BE2C (cell line): ENCODE measurements around the gene NUP210.

Experiments
- DNase-seq: peaks from one replicate; pipeline ENCODE4 v3.0.0-alpha.2; 2020
- H3K27me3 ChIP-seq: fragments of 250-450 bp; sonication (Bioruptor Pico); 2 replicates; pipeline ENCODE4 v1.5.1; 2020; ENCODE audit warnings: mild to moderate bottlenecking
- H3K36me3 ChIP-seq: fragments of 250-450 bp; sonication (Bioruptor Pico); 2 replicates; pipeline ENCODE4 v1.5.1; 2020; ENCODE audit warnings: mild to moderate bottlenecking
- H3K4me1 ChIP-seq: fragments of 250-450 bp; sonication (Bioruptor Pico); 2 replicates; pipeline ENCODE4 v1.5.1; 2020
- H3K4me3 ChIP-seq: 2 replicates; pipeline ENCODE4 v1.5.1; 2011; ENCODE audit warnings: low read depth, low read length
- H3K9me3 ChIP-seq: fragments of 250-450 bp; sonication (Bioruptor Pico); 2 replicates; pipeline ENCODE4 v1.5.1; 2020
- TF ChIP-seq, protein P1 (sequence below): IDR thresholded peaks from 2 replicates; pipeline ENCODE4 v1.5.1; 2012; ENCODE audit warnings: mild to moderate bottlenecking, low read depth, low read length

The NUP210 gene

DNA sequence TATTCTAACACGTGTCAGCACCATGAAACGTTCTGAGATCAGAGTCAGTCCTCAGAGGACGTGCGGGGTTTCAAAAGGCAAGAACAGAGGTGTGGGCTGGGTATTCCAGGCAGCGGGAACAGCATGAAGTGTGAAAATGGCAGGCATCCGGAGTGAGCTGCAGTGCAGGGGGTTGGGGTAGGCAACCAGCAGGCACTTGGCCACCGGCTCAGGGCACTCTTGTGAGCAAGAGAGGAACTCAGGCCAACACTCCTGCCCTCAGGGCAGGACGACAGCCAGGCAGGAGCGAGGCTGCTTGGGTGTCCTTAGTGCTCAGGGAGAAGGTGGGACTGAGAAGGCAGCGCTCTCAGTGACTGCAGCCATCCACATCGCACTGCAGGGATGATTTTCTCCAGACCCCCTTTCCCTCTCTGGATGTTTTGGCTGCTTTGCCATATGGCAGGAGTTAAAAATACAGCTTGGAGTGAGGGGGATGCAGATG is 151.1 kb downstream of the NUP210 start:
- H3K9me3 ChIP-seq, result no peaks in the 10 kb centered on the region
- H3K4me1 ChIP-seq, result no peaks in the 10 kb centered on the region
- peak; percentile 26 for DNase-seq
- TF ChIP-seq, protein P1, sequence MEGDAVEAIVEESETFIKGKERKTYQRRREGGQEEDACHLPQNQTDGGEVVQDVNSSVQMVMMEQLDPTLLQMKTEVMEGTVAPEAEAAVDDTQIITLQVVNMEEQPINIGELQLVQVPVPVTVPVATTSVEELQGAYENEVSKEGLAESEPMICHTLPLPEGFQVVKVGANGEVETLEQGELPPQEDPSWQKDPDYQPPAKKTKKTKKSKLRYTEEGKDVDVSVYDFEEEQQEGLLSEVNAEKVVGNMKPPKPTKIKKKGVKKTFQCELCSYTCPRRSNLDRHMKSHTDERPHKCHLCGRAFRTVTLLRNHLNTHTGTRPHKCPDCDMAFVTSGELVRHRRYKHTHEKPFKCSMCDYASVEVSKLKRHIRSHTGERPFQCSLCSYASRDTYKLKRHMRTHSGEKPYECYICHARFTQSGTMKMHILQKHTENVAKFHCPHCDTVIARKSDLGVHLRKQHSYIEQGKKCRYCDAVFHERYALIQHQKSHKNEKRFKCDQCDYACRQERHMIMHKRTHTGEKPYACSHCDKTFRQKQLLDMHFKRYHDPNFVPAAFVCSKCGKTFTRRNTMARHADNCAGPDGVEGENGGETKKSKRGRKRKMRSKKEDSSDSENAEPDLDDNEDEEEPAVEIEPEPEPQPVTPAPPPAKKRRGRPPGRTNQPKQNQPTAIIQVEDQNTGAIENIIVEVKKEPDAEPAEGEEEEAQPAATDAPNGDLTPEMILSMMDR, result no peak
- H3K27me3 ChIP-seq, result no peaks in the 10 kb centered on the region
- H3K36me3 ChIP-seq, result no peaks in the 10 kb centered on the region
- no peak overlapping the region for H3K4me3 ChIP-seq

DNA sequence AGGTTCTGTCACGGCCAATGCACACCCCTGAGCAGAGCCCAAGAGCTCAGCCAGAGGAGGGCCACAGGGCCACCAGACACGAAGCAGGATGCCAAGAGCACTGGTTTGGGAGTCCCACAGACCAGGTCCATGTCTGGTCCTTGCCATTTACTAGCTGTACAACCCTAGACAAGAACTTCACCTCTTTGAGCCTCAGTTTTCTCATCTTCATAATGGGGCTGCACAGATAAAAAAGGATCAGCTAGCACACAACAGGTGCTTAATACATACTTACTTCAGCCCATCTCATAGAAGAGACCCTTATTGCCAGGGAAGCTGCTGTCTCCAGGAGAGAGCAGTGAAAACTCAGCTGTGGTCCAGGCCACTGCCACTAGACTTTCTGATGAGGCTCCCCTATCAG is 152.0 kb downstream of the NUP210 start:
- no peaks in the 10 kb centered on the region for H3K4me1 ChIP-seq
- TF ChIP-seq, protein P1, result no peak

DNA sequence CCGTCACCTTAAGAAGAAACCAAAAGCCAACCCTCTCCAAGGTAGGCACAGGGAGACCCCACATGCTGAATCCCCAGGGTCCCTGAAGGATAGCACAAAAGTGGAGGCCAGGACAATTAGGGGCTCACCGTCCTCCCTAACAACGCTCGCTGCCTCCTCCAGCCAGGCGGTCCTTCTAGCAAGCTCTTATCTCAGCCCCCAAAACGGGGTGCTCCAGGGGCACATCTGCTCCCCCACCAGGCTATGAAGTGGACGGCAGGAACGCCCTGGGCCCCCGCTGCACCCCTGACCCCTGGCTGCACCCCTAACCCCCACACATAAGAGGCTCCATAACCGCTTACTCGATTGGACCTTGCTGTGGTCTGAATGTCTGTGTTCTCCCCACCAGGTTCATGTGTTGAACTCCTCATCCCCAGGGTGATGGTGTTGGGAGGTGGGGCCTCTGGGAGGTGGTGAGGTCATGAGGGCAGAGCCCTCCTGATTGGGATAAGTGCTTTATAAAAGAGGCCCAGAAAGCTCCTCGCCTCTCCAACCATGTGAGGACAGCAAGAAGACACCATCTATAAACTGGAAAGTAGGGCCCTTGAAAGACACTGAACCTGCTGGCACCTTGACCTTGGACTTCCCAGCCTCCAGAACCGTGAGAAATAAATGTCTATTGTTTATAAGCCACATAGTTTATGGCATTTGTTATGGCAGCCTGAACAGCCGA is 153.3 kb downstream of the NUP210 start:
- Histone ChIP-seq H3K4me3 (no peak overlapping the region), H3K9me3 (no peaks in the 10 kb centered on the region), H3K36me3 (no peaks in the 10 kb centered on the region), H3K27me3 (no peaks in the 10 kb centered on the region), H3K4me1 (no peaks in the 10 kb centered on the region)
- no peak for DNase-seq
- TF ChIP-seq, protein P1, result no peak

More for the DNA sequence above, 152.0 kb downstream of the NUP210 start:
- Histone ChIP-seq H3K27me3 (no peaks in the 10 kb centered on the region), H3K4me3 (no peak overlapping the region), H3K36me3 (no peaks in the 10 kb centered on the region), H3K9me3 (no peaks in the 10 kb centered on the region)
- DNase-seq, result no peak
